ENCODE data around the gene CDC40. TPM values are rescaled to one million over a fixed set of nuclear protein-coding genes. Genes with fewer than 3 reads are reported as not detected.

Gene CDC40
- total RNA-seq (ENCODE audit: low replicate concordance) = 21.8 and 32.3 TPM in 2 replicates

DNA sequence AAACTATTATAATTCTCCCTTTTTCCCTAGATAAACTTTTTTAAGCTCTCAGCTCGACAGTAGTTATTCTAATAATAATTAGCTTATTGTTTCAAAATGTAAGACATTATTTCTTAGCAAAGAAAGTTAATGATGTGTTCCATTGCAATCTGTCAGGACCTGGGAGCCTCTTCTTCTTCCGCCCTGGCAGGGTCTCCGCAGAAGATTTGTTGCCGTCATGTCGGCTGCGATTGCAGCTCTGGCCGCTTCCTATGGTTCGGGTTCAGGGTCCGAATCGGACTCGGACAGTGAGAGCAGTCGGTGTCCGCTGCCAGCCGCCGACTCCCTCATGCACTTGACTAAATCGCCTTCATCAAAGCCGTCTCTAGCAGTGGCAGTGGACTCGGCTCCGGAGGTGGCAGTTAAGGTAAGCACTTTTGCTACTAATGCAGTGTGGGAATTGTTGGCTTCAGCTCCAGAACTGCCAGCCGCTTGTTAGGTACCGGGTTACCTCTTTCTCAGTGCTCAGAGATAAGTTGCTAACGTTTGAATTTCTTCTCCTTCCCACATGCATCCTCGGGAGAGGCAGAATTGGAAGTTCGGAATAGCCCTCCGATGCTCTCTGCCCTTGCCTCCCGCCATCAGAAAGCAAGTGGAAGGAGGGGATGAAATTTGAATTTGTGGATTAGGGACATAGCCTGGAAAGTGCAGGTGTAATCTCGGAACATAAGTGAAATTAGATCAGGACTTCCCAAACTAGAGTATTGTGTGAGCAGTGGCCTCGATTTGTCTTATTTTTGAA lies at the start of gene CDC40:
CDC40 (plus strand) TSS at position 200 of the 781 bp plus-strand sequence; CDS start at position 218, 18 bp downstream.
- no peak for DNase-seq (ENCODE audit: low read depth)
- TF ChIP-seq, protein P1, sequence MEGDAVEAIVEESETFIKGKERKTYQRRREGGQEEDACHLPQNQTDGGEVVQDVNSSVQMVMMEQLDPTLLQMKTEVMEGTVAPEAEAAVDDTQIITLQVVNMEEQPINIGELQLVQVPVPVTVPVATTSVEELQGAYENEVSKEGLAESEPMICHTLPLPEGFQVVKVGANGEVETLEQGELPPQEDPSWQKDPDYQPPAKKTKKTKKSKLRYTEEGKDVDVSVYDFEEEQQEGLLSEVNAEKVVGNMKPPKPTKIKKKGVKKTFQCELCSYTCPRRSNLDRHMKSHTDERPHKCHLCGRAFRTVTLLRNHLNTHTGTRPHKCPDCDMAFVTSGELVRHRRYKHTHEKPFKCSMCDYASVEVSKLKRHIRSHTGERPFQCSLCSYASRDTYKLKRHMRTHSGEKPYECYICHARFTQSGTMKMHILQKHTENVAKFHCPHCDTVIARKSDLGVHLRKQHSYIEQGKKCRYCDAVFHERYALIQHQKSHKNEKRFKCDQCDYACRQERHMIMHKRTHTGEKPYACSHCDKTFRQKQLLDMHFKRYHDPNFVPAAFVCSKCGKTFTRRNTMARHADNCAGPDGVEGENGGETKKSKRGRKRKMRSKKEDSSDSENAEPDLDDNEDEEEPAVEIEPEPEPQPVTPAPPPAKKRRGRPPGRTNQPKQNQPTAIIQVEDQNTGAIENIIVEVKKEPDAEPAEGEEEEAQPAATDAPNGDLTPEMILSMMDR (IDR thresholded peaks at IDR 0.05; ENCODE audit: insufficient read depth, low read length) = no peak

DNA sequence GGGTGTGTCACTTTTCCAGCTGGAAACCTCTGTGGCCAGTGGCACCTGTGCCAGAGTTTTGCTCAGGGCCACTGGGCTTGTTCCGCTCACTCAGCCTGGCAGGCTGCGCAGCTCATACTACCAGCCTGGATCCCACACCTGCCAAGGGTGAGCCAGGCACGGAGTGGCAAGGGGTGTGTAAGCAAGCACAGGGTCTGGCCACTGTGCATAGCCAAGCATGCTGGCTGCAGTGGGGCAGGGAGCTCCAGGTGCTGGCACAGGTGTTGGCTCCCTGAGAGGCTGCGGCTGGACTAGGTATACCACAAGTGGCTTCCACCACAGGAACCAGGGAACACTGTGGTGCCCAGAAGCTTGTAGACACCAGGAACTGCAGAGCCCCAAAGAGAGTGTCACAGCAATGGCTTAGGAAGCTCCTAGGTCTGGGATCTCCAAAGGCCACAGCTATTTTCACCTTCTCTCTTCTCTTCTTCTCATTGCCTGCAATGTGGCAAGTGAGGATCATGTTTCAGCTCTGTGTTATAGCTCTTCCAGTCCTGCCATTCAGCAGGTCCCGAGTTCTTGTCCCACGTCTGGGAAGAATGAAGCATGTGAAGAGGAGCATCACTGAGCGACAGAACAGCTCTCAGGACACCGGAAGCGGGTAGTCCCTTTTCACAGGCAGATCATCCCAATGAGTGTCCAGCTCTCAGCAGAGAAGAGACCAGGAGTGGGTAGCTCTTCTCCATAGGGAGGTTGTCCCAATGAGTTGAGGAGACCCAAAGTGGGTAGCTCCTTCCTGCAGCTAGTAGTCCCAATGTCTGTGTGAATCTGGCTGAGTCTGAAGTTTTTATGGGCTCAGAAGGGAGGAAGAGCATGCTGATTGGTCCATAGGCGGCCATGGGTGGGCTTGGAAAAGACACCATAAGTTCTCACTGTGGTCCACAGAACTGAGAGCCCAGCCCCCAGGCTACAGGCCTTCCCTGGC lies 42.0 kb upstream of the CDC40 start:
- H3K4me3 ChIP-seq (ENCODE audit: low read depth, low read length) = no peak overlapping the region
- TF ChIP-seq, protein P1 (IDR thresholded peaks at IDR 0.05; ENCODE audit: insufficient read depth, low read length) = no peak
- no peak for DNase-seq (ENCODE audit: low read depth)

More for the DNA sequence above, at the start of gene CDC40:
- peak within 1 kb of the TSS; percentile 95 for H3K4me3 ChIP-seq (ENCODE audit: low read depth, low read length)

DNA sequence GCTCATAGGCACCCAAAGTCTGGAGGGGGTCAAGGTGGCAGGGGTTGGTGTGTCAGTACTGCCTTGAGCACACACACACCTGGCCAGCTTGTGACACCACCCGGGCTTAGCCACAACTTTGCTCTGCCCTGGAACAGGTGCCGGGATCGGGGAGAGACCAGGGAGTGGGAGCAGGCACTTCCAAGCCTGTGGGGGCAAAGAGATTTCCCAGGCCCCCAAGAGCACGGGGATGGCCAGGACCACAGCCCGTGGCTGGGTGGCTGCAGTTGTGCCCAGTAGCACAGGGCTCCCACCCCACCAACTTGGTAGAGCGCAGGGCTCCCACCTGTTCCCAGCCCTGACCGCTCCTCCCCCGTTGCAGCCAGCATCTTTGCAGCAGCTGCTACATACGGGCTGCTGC lies 41.2 kb upstream of the CDC40 start:
- TF ChIP-seq, protein P1 (IDR thresholded peaks at IDR 0.05; ENCODE audit: insufficient read depth, low read length) = no peak
- no peak overlapping the region for H3K4me3 ChIP-seq (ENCODE audit: low read depth, low read length)
- no peak for DNase-seq (ENCODE audit: low read depth)

DNA sequence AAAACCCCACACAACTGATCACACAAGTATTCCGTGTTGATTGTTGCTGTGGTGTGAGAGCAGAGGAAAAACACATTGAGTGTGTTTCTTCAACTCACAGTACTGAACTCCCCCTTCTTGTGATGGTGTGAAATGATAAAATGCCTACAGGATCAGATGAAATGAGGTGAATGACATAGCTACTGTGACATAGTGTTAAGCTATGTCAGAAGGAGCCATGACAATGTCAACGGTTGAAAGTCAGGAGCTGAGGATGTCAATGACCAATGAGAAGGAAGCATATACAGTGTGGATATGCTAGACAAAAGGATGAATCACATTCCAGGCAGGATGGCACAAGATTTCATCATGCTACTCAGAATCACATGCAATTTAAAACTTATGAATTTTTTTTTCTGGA lies 39.6 kb upstream of the CDC40 start:
- peak; percentile 83 for DNase-seq (ENCODE audit: low read depth)
- H3K4me3 ChIP-seq (ENCODE audit: low read depth, low read length) = no peak overlapping the region
- TF ChIP-seq, protein P1 (IDR thresholded peaks at IDR 0.05; ENCODE audit: insufficient read depth, low read length) = no peak

- DNase-seq (ENCODE audit: low read depth) = no peak
- TF ChIP-seq, protein P1 (IDR thresholded peaks at IDR 0.05; ENCODE audit: insufficient read depth, low read length) = no peak
- no peak overlapping the region for H3K4me3 ChIP-seq (ENCODE audit: low read depth, low read length)
These were observed 32.4 kb upstream of the CDC40 start for GRCh38 chr6:110147870-110148269.

- peak; percentile 6 for DNase-seq (ENCODE audit: low read depth)
- TF ChIP-seq, protein P1 (IDR thresholded peaks at IDR 0.05; ENCODE audit: insufficient read depth, low read length) = no peak
- H3K4me3 ChIP-seq (ENCODE audit: low read depth, low read length) = no peak overlapping the region
These were observed 21.7 kb upstream of the CDC40 start for GRCh38 chr6:110158479-110158878.
